Peyer's patch (tissue), 4 donors: ENCODE measurements around the gene ZSCAN21. TPM values are rescaled to one million over a fixed set of nuclear protein-coding genes. Genes with fewer than 3 reads are reported as not detected.

Source experiments
- DNase-seq, 3 donors: peaks; one replicate each; pipeline ENCODE4 v3.0.0-alpha.2; 2017 to 2019
- H3K27ac ChIP-seq, 4 donors: fragments of 200-600 bp; sonication (generic); one replicate each; pipeline ENCODE4 v1.5.1; 2016 to 2019
- H3K27me3 ChIP-seq, 2 donors: fragments of 200-600 bp; sonication (generic); one replicate each; pipeline ENCODE4 v1.5.1; 2019
- H3K36me3 ChIP-seq, 3 donors: fragments of 200-600 bp; sonication (generic); one replicate each; pipeline ENCODE4 v1.5.1; 2016 to 2019
- H3K4me1 ChIP-seq, 4 donors: fragments of 200-600 bp; sonication (generic); one replicate each; pipeline ENCODE4 v1.5.1; 2016 to 2019
- H3K4me3 ChIP-seq, 4 donors: fragments of 200-600 bp; sonication (generic); 1 replicate in 3 of 4; 2 replicates in 1 of 4; pipeline ENCODE4 v1.5.1; 2016 to 2019; ENCODE audit warnings: mild to moderate bottlenecking in 1 of 4
- H3K9me3 ChIP-seq, 4 donors: fragments of 200-600 bp; sonication (generic); one replicate each; pipeline ENCODE4 v1.5.1; 2016 to 2019; ENCODE audit warnings: mild to moderate bottlenecking in 1 of 4
- CTCF ChIP-seq, 6 experiments: fragments of 450-650 bp in 4 of 6; fragments of 200-600 bp in 2 of 6; sonication (generic) in 1 of 6; IDR thresholded peaks; one replicate each; pipeline ENCODE4 v1.5.1; 2017 to 2019; ENCODE audit warnings: antibody characterized with exemption in 6 of 6, mild to moderate bottlenecking in 3 of 6, moderate library complexity in 1 of 6
- POLR2A ChIP-seq, 2 donors: fragments of 450-650 bp; IDR thresholded peaks; one replicate each; pipeline ENCODE4 v1.5.1; 2017; ENCODE audit warnings: antibody characterized with exemption in 2 of 2, mild to moderate bottlenecking in 2 of 2, moderate library complexity in 2 of 2
- total RNA-seq, 4 donors: library from RNA; depleted of rRNA; stranded (reverse); fragments of >200 nt; gene quantifications; one replicate each; pipeline ENCODE4 v1.1.0, GENCODE V29; 2016

Gene ZSCAN21
- total RNA-seq, 4 donors from 2014 or later, result 8.4 to 30.5 (median 12.0) TPM

DNA sequence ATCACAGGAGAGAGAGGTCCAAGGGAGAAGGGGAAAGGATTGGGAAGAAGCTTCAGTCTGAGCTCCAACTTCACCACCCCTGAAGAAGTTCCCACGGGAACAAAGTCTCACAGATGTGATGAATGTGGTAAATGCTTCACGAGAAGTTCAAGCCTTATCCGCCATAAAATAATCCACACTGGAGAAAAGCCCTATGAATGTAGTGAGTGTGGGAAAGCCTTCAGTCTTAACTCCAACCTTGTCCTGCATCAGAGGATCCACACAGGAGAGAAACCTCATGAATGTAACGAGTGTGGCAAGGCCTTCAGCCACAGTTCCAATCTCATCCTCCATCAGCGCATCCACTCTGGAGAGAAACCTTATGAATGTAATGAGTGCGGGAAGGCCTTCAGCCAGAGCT is 16.0 kb upstream of the ZSCAN21 start:
- TF ChIP-seq CTCF (IDR thresholded peaks at IDR 0.05), result no peak
- no peak for TF ChIP-seq POLR2A (IDR thresholded peaks at IDR 0.05)
- Histone ChIP-seq H3K4me3 (no peak overlapping the region), H3K27me3 (no peaks in the 10 kb centered on the region), H3K36me3 (peaks cover 0 to 73% (median 0%) of the 10 kb centered on the region in 3 donors), H3K27ac (no peak overlapping the region), H3K9me3 (no peaks in the 10 kb centered on the region), H3K4me1 (peaks cover 0 to 11% (median 0%) of the 10 kb centered on the region in 4 donors)
- no peak for DNase-seq

DNA sequence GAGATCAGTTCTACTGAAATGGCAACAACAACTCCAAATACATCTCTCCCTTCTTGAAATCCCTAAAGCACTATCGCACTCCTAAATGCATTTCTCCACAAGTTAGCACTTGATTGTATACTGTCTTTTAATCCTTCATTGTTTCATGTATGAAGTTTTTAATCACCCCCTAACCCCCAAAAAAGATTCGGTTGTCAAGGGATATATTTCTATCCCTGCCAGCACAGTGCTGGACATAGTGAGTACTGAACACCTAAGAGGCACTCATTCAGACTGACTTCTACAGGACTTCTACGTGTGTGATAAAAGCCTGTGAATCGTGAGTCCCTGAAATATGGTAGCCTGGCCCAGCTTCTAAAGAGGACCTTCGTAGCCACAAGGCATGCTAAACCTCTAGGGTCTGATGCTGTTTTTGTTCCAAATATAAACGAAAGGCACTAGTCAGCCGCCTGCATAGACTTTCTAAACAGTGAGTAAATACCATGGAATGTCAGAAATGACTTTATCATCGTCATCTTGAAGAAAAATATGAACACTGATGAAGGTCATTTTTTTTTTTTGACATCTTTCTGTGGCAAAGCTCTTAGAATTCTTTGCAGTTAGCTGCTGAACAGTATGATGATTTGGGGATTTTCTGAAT is 14.6 kb upstream of the ZSCAN21 start:
- Histone ChIP-seq H3K36me3 (peaks cover 0 to 63% (median 0%) of the 10 kb centered on the region in 3 donors), H3K4me3 (no peak overlapping the region), H3K4me1 (peaks cover 0 to 11% (median 0%) of the 10 kb centered on the region in 4 donors), H3K9me3 (no peaks in the 10 kb centered on the region), H3K27ac (no peak overlapping the region), H3K27me3 (no peaks in the 10 kb centered on the region)
- no peak for DNase-seq
- TF ChIP-seq CTCF (IDR thresholded peaks at IDR 0.05) (no peak), POLR2A (IDR thresholded peaks at IDR 0.05) (no peak)

- Histone ChIP-seq H3K36me3 (peaks cover 0 to 55% (median 0%) of the 10 kb centered on the region in 3 donors), H3K9me3 (no peaks in the 10 kb centered on the region), H3K27ac (peak overlapping the region in 2 of 4 donors; percentile 8 to 37), H3K27me3 (no peaks in the 10 kb centered on the region), H3K4me1 (peaks cover 0 to 11% (median 0%) of the 10 kb centered on the region in 4 donors), H3K4me3 (no peak overlapping the region)
- no peak for DNase-seq
- TF ChIP-seq CTCF (IDR thresholded peaks at IDR 0.05) (no peak), POLR2A (IDR thresholded peaks at IDR 0.05) (no peak)
These were observed 13.7 kb upstream of the ZSCAN21 start for GRCh38 chr7:100035876-100036275.

GRCh38 chr7:100038326-100038725 is 11.2 kb upstream of the ZSCAN21 start:
- TF ChIP-seq CTCF (IDR thresholded peaks at IDR 0.05) (no peak), POLR2A (IDR thresholded peaks at IDR 0.05) (no peak)
- H3K9me3 ChIP-seq, result no peaks in the 10 kb centered on the region
- H3K4me3 ChIP-seq, result no peak overlapping the region
- H3K27ac ChIP-seq, result no peak overlapping the region
- peaks cover 0 to 11% (median 0%) of the 10 kb centered on the region in 4 donors for H3K4me1 ChIP-seq
- H3K27me3 ChIP-seq, result no peaks in the 10 kb centered on the region
- H3K36me3 ChIP-seq, result peaks cover 0 to 30% (median 0%) of the 10 kb centered on the region in 3 donors
- DNase-seq, result no peak

- DNase-seq, result no peak
- H3K9me3 ChIP-seq, result no peaks in the 10 kb centered on the region
- H3K27me3 ChIP-seq, result no peaks in the 10 kb centered on the region
- peaks cover 0 to 8% (median 0%) of the 10 kb centered on the region in 3 donors for H3K36me3 ChIP-seq
- H3K4me1 ChIP-seq, result peaks cover 0 to 11% (median 0%) of the 10 kb centered on the region in 4 donors
- no peak overlapping the region for H3K27ac ChIP-seq
- TF ChIP-seq POLR2A (IDR thresholded peaks at IDR 0.05), result no peak
- no peak for TF ChIP-seq CTCF (IDR thresholded peaks at IDR 0.05)
- H3K4me3 ChIP-seq, result no peak overlapping the region
These were observed 9.0 kb upstream of the ZSCAN21 start for GRCh38 chr7:100040575-100040974.
